Left ventricle myocardium inferior (tissue), 1 donor: ENCODE measurements around the gene DLGAP4. TPM values are rescaled to one million over a fixed set of nuclear protein-coding genes. Genes with fewer than 3 reads are reported as not detected.

Experiments used
- DNase-seq: peaks from one replicate; pipeline ENCODE4 v3.0.0-alpha.2; 2020
- H3K27ac ChIP-seq: fragments of 200-600 bp; replicated peaks from 2 replicates; pipeline ENCODE4 v1.8.0; 2021
- H3K27me3 ChIP-seq: fragments of 200-600 bp; 2 replicates; pipeline ENCODE4 v1.8.0; 2021; ENCODE audit warnings: low read depth
- H3K36me3 ChIP-seq: fragments of 200-600 bp; 2 replicates; pipeline ENCODE4 v1.8.0; 2021
- H3K4me1 ChIP-seq: fragments of 200-600 bp; 2 replicates; pipeline ENCODE4 v1.8.0; 2021
- H3K4me3 ChIP-seq: fragments of 200-600 bp; 2 replicates; pipeline ENCODE4 v1.8.0; 2021; ENCODE audit warnings: mild to moderate bottlenecking, moderate library complexity
- H3K9me3 ChIP-seq: fragments of 200-600 bp; replicated peaks from 2 replicates; pipeline ENCODE4 v1.8.0; 2021
- CTCF ChIP-seq: fragments of 200-600 bp; IDR thresholded peaks from 2 replicates; pipeline ENCODE4 v1.8.0; 2021; ENCODE audit warnings: antibody characterized with exemption, mild to moderate bottlenecking, borderline replicate concordance
- intact Hi-C: fragments of 100-400 bp; cut with micrococcal nuclease; formaldehyde crosslinking; loops from one replicate; pipeline ENCODE4 v1.11.0; 2022
- total RNA-seq: library from RNA; stranded (reverse); fragmentation: NEBNext Ultra II Directional; extraction: Animal tissue kit (Norgen Biotek cat#: 25700); gene quantifications from one replicate; pipeline ENCODE4 v1.2.1, GENCODE V29; 2021
- donor health status: DM: no; HTN: yes; CAD: no; lungs with severe emphysema.

The DLGAP4 gene
- total RNA-seq, 1 donor from 2014 or later = 51.7 TPM

- no peak for TF ChIP-seq CTCF
- DNase-seq = no peak
- H3K27me3 ChIP-seq = no peaks in the 10 kb centered on the region
- no peak overlapping the region for H3K27ac ChIP-seq
- intact Hi-C loops = no loop called here
- H3K4me1 ChIP-seq = no peaks in the 10 kb centered on the region
- peaks cover 13% of the 10 kb centered on the region for H3K9me3 ChIP-seq
- H3K36me3 ChIP-seq = no peaks in the 10 kb centered on the region
- no peak overlapping the region for H3K4me3 ChIP-seq
Measured at GRCh38 chr20:36565520-36565919, 259.4 kb downstream of the DLGAP4 start.

GRCh38 chr20:36569847-36570429, 263.8 kb downstream of the DLGAP4 start:
- H3K9me3 ChIP-seq = peaks cover 11% of the 10 kb centered on the region
- no peak overlapping the region for H3K4me3 ChIP-seq
- no peaks in the 10 kb centered on the region for H3K27me3 ChIP-seq
- intact Hi-C loops = no loop called here
- H3K27ac ChIP-seq = no peak overlapping the region
- no peak for DNase-seq
- no peak for TF ChIP-seq CTCF
- peaks cover 26% of the 10 kb centered on the region for H3K4me1 ChIP-seq
- H3K36me3 ChIP-seq = no peaks in the 10 kb centered on the region

- intact Hi-C loops = no loop called here
- H3K27me3 ChIP-seq = no peaks in the 10 kb centered on the region
Measured at GRCh38 chr20:36571564-36572504, 265.7 kb downstream of the DLGAP4 start.

GRCh38 chr20:36572701-36573102, 266.6 kb downstream of the DLGAP4 start:
- Histone ChIP-seq H3K4me1 (peaks cover 45% of the 10 kb centered on the region), H3K4me3 (peak overlapping the region; percentile 96), H3K9me3 (no peaks in the 10 kb centered on the region), H3K27ac (peak overlapping the region; percentile 91), H3K36me3 (no peaks in the 10 kb centered on the region), H3K27me3 (no peaks in the 10 kb centered on the region)
- intact Hi-C loops = no loop called here
- no peak for DNase-seq
- no peak for TF ChIP-seq CTCF

More at GRCh38 chr20:36571564-36572504, 265.7 kb downstream of the DLGAP4 start:
- DNase-seq = no peak
- TF ChIP-seq CTCF = no peak
- Histone ChIP-seq H3K27ac (peak overlapping the region; percentile 91), H3K9me3 (no peaks in the 10 kb centered on the region), H3K4me3 (no peak overlapping the region), H3K4me1 (peaks cover 45% of the 10 kb centered on the region), H3K36me3 (no peaks in the 10 kb centered on the region)

GRCh38 chr20:36573103-36573797, 267.1 kb downstream of the DLGAP4 start, which contains the start of gene TGIF2:
TGIF2 (plus strand) TSS chr20:36573597; CDS start chr20:36578775, 5,178 bp downstream.
- Histone ChIP-seq H3K4me3 (peak within 1 kb of the TSS; percentile 96), H3K27ac (peak within 1 kb of the TSS; percentile 91), H3K36me3 (no peaks in the 10 kb centered on the region), H3K4me1 (peaks cover 45% of the 10 kb centered on the region), H3K27me3 (no peaks in the 10 kb centered on the region), H3K9me3 (no peaks in the 10 kb centered on the region)
- peak; percentile 82 for DNase-seq
- intact Hi-C loops = no loop called here
- no peak for TF ChIP-seq CTCF
